Uterus (tissue), 2 donors: ENCODE measurements around the gene CAMSAP3.

Experiments
- POLR2A ChIP-seq, 2 donors: fragments of 450-650 bp; IDR thresholded peaks; one replicate each; pipeline ENCODE4 v1.6.1; 2016; ENCODE audit warnings: antibody characterized with exemption in 2 of 2, mild to moderate bottlenecking in 1 of 2, moderate library complexity in 1 of 2
- TF ChIP-seq, protein P1 (sequence below), 4 experiments: fragments of 200-600 bp in 2 of 4; fragments of 450-650 bp in 2 of 4; sonication (generic) in 2 of 4; IDR thresholded peaks; one replicate each; pipeline ENCODE4 v1.5.1; 2016 to 2019; ENCODE audit warnings: antibody characterized with exemption in 4 of 4, mild to moderate bottlenecking in 2 of 4, moderate library complexity in 1 of 4

DNA sequence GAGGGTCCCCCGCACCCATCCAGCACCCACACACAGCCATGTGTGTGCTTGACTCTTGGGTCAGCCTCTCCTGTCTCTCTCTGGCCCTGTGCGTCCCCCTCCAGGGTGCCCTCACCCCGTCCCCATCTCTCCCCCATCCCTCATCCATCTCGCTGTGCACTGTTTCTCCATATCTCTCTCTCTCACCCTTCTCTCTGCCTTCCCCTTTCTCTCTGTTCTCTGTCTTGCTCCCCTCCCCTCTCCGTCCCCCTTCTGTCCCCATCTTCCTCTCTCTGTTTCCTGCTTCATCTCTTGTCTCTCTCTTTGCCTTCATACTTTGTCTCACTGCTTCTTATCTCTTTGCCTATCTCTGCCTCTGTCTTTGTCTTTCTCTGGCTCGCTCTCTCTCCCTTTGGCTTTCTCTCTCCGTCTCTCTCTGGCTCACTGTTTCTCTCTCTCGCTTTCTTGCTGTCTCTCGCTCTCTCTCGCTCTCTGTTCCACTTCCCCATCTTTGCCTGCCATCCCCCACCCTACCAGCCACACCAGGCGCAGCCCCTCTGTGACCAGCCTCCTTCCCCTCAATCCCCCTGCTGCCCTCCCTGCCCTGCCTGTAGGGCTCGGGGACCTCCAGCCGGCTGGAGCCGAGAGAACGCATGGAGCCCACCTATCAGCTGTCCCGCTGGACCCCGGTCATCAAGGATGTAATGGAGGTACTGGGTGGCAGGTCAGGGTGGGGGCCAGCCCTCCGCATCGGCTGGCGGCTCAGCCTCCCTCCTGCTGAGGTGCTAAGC is 50.2 kb downstream of the CAMSAP3 start:
- TF ChIP-seq, protein P1, sequence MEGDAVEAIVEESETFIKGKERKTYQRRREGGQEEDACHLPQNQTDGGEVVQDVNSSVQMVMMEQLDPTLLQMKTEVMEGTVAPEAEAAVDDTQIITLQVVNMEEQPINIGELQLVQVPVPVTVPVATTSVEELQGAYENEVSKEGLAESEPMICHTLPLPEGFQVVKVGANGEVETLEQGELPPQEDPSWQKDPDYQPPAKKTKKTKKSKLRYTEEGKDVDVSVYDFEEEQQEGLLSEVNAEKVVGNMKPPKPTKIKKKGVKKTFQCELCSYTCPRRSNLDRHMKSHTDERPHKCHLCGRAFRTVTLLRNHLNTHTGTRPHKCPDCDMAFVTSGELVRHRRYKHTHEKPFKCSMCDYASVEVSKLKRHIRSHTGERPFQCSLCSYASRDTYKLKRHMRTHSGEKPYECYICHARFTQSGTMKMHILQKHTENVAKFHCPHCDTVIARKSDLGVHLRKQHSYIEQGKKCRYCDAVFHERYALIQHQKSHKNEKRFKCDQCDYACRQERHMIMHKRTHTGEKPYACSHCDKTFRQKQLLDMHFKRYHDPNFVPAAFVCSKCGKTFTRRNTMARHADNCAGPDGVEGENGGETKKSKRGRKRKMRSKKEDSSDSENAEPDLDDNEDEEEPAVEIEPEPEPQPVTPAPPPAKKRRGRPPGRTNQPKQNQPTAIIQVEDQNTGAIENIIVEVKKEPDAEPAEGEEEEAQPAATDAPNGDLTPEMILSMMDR (IDR thresholded peaks at IDR 0.05) = no peak
- TF ChIP-seq POLR2A (IDR thresholded peaks at IDR 0.05) = no peak
